Measurements from ENCODE around the gene KLHDC7A.

Gene KLHDC7A

GRCh38 chr1:18511149-18511873 lies 30.6 kb downstream of the KLHDC7A start:
- no peak for DNase-seq

DNA sequence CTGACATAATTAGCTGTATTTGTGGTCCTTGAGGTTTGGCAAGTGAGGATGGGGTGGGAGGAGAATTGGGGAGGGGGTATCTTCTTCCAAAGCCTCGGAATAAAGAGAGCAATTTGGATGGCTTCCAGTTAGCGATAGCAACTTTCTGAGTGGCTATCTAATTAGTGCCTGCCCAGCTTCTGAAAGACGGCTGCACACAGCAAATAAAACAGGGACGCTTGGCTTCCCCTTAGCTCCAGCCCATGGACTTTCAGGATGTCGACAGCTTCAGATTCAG lies 31.1 kb downstream of the KLHDC7A start:
- no peak for DNase-seq

- DNase-seq: no peak
Observed at GRCh38 chr1:18512883-18513282, 32.2 kb downstream of the KLHDC7A start.

GRCh38 chr1:18513995-18514394 lies 33.3 kb downstream of the KLHDC7A start:
- no peak for DNase-seq

- no peak for DNase-seq
Observed at GRCh38 chr1:18515120-18515667, 34.5 kb downstream of the KLHDC7A start.

GRCh38 chr1:18516473-18516872 lies 35.7 kb downstream of the KLHDC7A start:
- DNase-seq: no peak

GRCh38 chr1:18526436-18527275 lies 45.9 kb downstream of the KLHDC7A start:
- DNase-seq: no peak

GRCh38 chr1:18527514-18527913 lies 46.8 kb downstream of the KLHDC7A start:
- no peak for DNase-seq

DNA sequence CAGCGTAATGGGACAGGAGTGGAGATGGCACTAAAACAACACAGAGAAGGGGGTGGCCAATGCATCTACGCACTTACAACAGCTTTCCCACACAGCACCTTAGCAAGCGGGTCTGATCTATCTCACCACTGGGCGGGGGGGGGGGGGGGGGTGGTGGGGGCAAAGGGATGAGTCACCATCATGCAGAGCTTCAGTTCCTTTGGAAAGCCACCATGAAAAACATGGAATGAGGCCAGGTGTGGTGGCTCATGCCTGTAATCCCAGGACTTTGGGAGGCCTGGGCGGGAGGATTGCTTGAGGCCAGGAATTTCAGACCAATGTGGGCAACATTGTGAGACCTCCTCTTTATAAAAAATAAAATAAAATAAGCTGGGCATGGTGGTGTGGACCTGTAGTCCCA lies 47.2 kb downstream of the KLHDC7A start:
- DNase-seq: no peak

DNA sequence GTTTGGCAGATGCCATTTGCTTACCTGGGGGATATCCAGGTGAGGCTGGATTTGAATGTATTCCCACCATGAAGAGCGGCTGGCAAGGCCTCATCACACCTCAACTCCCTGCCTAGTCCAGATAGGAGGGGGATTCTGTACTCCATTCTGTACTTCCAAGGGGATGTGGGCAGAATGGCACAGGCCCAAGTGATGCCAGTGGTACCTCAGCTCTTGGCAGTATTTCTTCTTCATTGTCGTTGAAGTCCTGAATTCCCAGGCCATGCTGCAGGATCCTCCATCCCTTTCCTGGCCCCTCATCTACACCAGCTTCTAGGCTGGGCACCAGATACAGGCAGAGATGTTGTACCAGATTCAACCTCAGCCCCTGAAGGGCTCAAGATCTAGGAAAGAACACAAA lies 47.9 kb downstream of the KLHDC7A start:
- no peak for DNase-seq

DNA sequence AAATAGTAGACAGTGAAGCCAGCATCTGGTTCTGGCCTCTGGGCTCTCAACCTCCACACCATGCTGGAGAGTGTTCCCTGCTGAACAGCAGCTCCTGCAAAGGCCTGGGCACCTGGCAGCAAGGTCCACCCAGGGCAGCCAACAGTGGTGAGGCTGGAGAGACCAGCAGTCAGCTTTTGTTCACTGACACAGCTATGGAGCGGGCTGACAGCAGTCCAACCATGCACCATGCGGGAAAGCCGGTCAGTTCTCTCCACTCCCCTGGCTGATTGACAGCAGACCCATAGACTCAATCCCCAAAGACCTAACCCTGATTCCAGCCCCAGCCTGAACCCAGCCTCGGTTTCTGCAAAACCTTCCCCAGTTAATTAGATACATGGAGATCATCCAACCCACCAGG lies 49.0 kb downstream of the KLHDC7A start:
- DNase-seq: no peak

DNA sequence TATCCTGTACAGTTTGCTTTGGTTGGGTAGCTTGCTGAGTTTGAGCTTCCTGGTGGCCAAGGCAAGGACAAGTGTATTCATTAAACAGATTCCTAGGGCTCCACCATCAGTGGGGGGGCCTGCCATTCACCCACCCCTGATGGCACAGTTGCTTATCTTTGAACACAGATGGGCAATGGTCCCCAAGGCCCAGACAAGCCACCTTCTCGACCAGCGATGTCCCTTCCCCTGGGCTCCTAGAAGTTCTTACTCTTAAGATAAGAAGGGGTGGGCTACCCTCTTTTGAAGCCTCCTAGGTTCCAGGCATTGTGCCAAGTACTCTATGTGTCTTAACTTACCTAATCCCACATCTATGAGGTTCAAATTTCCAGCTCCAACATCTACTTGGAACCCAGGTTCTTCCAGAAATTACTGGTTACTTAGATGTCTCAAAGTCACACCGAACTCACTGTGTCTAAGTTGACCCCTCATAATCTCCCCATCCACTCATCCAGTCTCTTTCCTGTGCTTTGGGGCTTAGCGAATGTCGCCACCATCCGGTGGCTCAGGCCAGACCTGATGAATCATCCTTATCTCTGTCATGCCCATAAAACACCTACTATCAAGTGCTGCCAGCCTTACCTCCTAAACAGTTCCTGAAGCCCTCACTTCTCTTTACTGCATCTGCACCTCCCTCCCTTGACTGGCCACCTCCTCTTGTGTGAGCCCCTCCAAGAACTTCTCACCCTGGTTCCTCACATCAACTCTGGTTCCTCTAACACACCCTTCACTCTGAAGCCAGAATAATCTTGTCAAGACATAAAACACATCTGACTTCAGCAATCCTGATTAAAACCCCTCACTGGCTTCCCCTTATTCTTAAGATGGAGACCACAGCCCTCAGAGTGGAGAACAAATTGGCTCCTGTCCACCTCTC lies 50.1 kb downstream of the KLHDC7A start:
- DNase-seq: no peak

DNA sequence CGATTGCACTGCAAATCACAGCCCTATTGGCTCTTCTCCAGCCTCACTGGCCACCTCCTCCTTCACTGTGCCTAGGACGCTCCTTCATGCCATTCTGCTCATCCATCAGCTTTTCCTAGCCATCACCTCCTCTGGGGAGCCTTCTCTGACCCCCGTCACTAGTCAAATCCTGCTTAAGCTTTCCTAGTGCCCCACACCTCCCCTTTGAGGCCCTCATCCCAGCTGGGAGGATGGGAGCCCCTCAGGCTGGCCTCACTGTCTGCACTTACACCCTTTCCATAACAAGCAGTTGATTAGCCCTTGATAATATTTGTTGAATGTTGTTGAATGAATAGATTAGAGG lies 50.7 kb downstream of the KLHDC7A start:
- no peak for DNase-seq

- DNase-seq: no peak
Observed at GRCh38 chr1:18532390-18533170, 51.9 kb downstream of the KLHDC7A start.

- DNase-seq: no peak
Observed at GRCh38 chr1:18533259-18533658, 52.5 kb downstream of the KLHDC7A start.

DNA sequence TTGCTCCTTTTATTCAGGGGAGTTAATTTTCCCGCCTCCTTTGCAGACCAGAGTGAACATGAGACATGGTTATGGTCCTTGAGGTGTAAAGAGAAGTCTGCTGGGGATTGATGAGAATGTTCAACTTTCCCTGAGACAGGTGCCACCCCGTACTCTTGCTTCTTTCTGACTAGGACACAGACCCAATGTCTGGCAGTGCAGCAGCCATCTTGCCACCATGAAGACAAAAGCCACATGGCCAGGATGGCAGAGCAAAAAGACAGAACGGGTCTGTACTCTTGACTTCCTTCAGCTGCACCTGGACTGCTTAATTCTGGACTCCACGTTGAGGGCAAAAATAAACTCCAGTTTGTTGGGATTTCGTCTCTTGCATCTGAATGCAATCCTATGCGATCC lies 54.1 kb downstream of the KLHDC7A start:
- no peak for DNase-seq
